ENCODE results near the gene DOK3. TPM values are rescaled to one million over a fixed set of nuclear protein-coding genes. Genes with fewer than 3 reads are reported as not detected.
A peak's percentile ranks its signal among the peaks of the same experiment; 100 is the strongest.

The DOK3 gene
- total RNA-seq, 6 experiments from 2014 or later, result 1.1 to 2.6 (median 1.3) TPM

GRCh38 chr5:177547736-177548135 lies 38.1 kb upstream of the DOK3 start:
- Mint-ChIP-seq H3K4me1 (ENCODE audit: low read depth) (peaks cover 54% of the 10 kb centered on the region), H3K9me3 (peaks cover 7% of the 10 kb centered on the region), H3K4me3 (no peak overlapping the region), H3K27me3 (ENCODE audit: insufficient read depth) (no peaks in the 10 kb centered on the region; the same call in 1 of the 2 replicates), H3K36me3 (ENCODE audit: low read depth) (peaks cover 23% of the 10 kb centered on the region), H3K27ac (no peak overlapping the region)
- no peak for TF ChIP-seq CTCF (IDR thresholded peaks at IDR 0.05)
- no peak for DNase-seq

GRCh38 chr5:177546258-177546741 lies 36.7 kb upstream of the DOK3 start:
- peaks cover 48% of the 10 kb centered on the region for H3K4me1 Mint-ChIP-seq (ENCODE audit: low read depth)
- H3K27me3 Mint-ChIP-seq (ENCODE audit: insufficient read depth), result no peaks in the 10 kb centered on the region; the same call in 1 of the 2 replicates
- peak; percentile 60 for TF ChIP-seq CTCF (IDR thresholded peaks at IDR 0.05)
- DNase-seq, result peak; percentile 98
- peaks cover 22% of the 10 kb centered on the region for H3K36me3 Mint-ChIP-seq (ENCODE audit: low read depth)
- H3K4me3 Mint-ChIP-seq, result peak overlapping the region; percentile 81
- H3K27ac Mint-ChIP-seq, result peak overlapping the region; percentile 89
- H3K9me3 Mint-ChIP-seq, result peaks cover 7% of the 10 kb centered on the region

- TF ChIP-seq CTCF (IDR thresholded peaks at IDR 0.05), result no peak
- Mint-ChIP-seq H3K36me3 (ENCODE audit: low read depth) (peaks cover 22% of the 10 kb centered on the region), H3K27ac (peak overlapping the region; percentile 89), H3K4me1 (ENCODE audit: low read depth) (peaks cover 48% of the 10 kb centered on the region), H3K9me3 (peaks cover 7% of the 10 kb centered on the region), H3K27me3 (ENCODE audit: insufficient read depth) (no peaks in the 10 kb centered on the region; the same call in 1 of the 2 replicates), H3K4me3 (peak overlapping the region; percentile 47; the same call in 1 of the 2 replicates)
- DNase-seq, result peak; percentile 17
Observed at GRCh38 chr5:177545487-177546257, 36.0 kb upstream of the DOK3 start.

GRCh38 chr5:177542816-177543465 lies 33.3 kb upstream of the DOK3 start:
- DNase-seq, result no peak
- no peaks in the 10 kb centered on the region for H3K27me3 Mint-ChIP-seq (ENCODE audit: insufficient read depth)
- peaks cover 24% of the 10 kb centered on the region for H3K36me3 Mint-ChIP-seq (ENCODE audit: low read depth)
- peaks cover 7% of the 10 kb centered on the region for H3K9me3 Mint-ChIP-seq
- H3K4me3 Mint-ChIP-seq, result no peak overlapping the region
- no peak overlapping the region for H3K27ac Mint-ChIP-seq
- no peak for TF ChIP-seq CTCF (IDR thresholded peaks at IDR 0.05)
- peaks cover 57% of the 10 kb centered on the region for H3K4me1 Mint-ChIP-seq (ENCODE audit: low read depth)

- peaks cover 43% of the 10 kb centered on the region for H3K4me1 Mint-ChIP-seq (ENCODE audit: low read depth)
- DNase-seq, result no peak
- no peaks in the 10 kb centered on the region for H3K27me3 Mint-ChIP-seq (ENCODE audit: insufficient read depth)
- TF ChIP-seq CTCF (IDR thresholded peaks at IDR 0.05), result no peak
- H3K4me3 Mint-ChIP-seq, result no peak overlapping the region
- no peak overlapping the region for H3K27ac Mint-ChIP-seq
- H3K9me3 Mint-ChIP-seq, result no peaks in the 10 kb centered on the region
- peaks cover 17% of the 10 kb centered on the region for H3K36me3 Mint-ChIP-seq (ENCODE audit: low read depth)
Observed at GRCh38 chr5:177540438-177540837, 30.8 kb upstream of the DOK3 start.

All from HFFc6 (cell line).